CD4-positive, alpha-beta T cell treated with Interleukin-4 for 1 hour (primary cell): ENCODE measurements around the gene ARHGAP15.

Source experiments
- DNase-seq, 2 donors: peaks; one replicate each; pipeline ENCODE4 v3.0.0-alpha.2; 2020 to 2022

The ARHGAP15 gene

DNA sequence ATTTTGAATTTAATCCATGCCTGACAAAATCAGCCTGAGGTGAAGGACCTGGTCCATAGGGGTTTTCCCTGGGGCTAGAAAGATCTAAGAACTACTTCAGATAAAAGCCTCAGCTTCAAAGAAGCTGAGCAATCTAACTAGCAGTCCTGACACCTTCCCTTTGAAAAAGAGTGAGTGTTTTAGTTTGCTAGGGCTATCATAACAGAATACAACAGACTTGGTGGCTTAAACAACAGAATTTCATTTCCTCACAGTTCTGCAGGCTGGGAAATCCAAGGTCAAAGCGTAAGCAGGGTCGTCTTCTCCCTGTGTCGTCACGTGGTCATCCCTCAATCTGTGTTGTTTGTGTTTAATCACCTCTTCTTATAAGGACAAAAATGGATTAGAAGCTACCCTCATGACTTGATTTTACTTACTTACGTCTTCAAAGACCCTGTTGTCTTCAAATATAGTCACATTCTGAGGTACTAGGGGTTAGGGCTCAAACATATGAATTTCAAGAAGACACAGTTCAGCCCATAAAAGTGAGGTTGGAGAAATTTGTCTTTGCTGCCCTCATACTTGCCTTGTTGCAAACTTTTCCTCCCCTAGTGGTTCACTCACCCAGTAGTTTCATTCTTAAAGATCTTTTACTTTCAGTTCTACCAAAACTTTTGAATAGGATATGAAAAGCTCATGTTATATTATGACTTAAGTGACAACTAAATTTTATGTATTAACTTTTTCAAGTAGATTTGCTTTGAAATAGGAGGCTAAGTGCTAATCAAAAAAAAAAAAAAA, 673.8 kb downstream of the ARHGAP15 start:
- peak in 1 of 2 donors; percentile 2 for DNase-seq

DNA sequence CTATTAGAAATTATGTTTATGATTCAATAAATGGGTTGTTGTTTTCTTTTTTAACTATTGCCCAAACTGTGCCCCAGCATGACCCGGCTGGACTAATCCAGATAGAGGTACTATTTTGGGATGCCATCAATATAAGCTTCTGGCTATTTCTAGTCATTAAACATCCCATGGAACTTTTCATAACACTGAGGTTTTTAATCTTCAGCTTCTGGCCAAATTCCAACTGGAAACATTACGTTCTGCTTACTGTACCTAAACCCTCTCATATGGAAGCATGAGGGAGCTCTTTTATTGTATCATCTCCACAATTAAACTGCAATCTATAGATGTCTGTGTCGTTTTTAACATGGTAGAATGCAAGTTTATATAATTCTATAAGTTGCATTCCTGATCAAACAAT, 674.7 kb downstream of the ARHGAP15 start:
- no peak for DNase-seq

DNA sequence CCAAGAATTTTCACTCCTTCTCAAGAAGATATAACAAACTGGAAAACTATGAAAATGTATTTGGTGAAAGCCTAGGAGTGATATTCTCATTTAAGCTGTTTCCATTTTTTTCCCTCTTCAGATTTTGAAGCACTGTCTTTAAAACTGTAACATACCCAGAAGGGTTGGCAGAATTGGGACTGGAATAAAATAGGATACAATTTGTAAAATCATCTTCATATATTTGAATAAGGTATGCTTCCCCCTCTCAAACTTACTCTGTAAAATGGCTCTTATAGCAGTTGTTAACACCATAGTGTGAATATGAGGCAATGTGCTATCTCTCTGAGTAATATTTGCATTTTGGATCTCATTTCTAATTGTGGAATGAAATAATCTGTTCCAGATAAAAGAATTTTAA, 676.4 kb downstream of the ARHGAP15 start:
- no peak for DNase-seq

DNA sequence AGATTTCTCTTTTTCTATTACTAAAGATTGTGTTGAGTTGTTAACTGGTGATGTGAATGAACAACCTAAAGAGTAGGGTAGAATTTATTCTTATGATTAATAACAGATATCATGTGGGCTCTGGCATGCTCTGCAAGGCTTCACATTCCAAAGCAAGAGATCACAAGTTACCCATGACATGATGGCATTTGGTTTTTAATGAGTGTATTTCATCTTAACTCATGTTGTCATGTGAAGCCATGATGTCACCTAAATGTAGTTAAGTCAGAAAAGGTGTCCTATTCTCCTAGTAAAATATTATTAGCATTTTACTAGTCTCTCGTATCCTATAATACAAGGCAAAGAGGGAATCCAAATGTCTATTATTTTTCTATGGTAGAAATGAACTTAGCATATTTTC, 678.0 kb downstream of the ARHGAP15 start:
- DNase-seq = no peak

DNA sequence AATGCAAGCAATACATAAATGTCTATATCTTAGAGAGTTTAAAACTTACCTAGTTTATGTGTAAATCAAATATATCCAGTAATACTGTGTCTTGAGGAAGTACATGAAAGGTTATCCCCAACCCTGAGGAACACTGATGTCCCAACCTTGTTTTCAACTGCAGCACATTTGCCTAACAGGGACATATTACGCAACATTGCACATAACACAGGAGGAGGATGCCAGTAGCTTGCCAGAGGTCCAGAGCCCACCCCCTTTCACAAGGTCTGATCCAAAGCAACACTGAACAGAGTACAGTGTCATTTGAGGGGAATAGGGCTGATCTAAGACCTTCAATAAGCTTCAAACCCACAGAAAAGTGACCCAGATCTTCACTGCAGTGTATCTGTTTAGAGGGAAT, 678.5 kb downstream of the ARHGAP15 start:
- no peak for DNase-seq

DNA sequence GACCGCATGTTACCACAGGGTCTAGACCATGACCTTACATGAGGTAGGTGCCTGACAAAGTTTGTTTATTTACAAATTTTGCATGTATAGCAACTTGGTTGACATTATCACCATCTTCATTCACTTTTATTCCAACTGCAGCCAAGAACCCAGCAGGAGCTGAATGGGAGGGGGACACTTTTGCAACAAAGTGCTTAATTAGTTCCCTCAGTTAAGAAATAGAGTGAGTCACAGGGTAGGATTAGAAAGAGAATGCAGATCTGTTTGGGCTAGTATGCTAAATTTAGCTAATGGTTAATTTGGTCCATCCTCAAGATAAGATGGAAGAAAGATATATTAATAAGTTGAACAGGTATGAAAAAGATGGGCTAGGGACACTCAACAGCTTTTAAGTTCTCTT, 678.9 kb downstream of the ARHGAP15 start:
- no peak for DNase-seq

DNA sequence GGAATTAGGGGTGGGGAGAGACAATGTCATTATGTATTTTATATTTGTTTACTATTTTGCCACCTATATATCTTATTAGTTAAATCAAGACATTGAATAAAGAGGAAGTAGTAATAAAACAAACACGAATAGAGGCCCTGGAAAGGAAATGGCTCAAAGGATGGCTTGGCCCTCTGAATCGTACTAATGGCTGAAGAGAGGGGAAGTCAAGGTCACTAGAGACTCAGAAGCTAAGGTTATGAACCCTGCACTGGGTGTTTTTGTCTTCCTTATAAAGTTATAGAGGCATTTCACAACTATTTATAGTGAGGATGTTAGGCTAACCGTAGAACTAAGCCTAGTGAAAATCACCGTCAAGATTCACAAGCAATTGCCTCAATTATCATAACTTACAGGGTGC, 685.9 kb downstream of the ARHGAP15 start:
- DNase-seq = no peak

DNA sequence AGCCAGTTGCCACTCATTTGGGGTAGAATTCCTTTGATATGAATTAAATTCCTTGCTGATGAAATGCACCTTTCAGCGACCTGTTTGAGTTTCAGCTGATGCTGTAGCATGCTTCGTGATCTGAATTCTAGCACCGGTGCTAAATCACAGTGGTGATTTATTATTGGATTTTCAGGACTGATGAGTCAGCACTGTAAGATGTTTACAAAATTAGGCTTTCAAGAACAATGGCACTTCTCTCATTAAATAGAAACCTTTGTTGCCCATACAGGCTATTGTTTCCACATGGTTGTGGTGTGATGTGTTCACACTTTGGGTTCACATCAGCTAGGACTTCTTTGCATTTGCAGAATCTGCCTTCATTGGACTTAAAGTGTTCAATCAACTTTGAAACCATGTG, 687.7 kb downstream of the ARHGAP15 start:
- DNase-seq = no peak
